Measurements from ENCODE around the gene NUDT4. TPM values are rescaled to one million over a fixed set of nuclear protein-coding genes. Genes with fewer than 3 reads are reported as not detected.

The NUDT4 gene
- total RNA-seq, 1 donor from 2014 or later = 41.0 TPM

GRCh38 chr12:93402333-93403311, 24.9 kb downstream of the NUDT4 start:
- H3K9me3 Mint-ChIP-seq = no peaks in the 10 kb centered on the region
- H3K36me3 Mint-ChIP-seq = peaks cover 18% of the 10 kb centered on the region
- no peak overlapping the region for H3K4me3 Mint-ChIP-seq
- DNase-seq (ENCODE audit: low spot score in 2 of 2, unreplicated experiment in 2 of 2) = no peak
- H3K27ac Mint-ChIP-seq = no peak overlapping the region
- peaks cover 2% of the 10 kb centered on the region for H3K4me1 Mint-ChIP-seq
- no peaks in the 10 kb centered on the region for H3K27me3 Mint-ChIP-seq (ENCODE audit: low read depth)
- no peak for TF ChIP-seq CTCF (IDR thresholded peaks at IDR 0.05; ENCODE audit: unreplicated experiment)

DNA sequence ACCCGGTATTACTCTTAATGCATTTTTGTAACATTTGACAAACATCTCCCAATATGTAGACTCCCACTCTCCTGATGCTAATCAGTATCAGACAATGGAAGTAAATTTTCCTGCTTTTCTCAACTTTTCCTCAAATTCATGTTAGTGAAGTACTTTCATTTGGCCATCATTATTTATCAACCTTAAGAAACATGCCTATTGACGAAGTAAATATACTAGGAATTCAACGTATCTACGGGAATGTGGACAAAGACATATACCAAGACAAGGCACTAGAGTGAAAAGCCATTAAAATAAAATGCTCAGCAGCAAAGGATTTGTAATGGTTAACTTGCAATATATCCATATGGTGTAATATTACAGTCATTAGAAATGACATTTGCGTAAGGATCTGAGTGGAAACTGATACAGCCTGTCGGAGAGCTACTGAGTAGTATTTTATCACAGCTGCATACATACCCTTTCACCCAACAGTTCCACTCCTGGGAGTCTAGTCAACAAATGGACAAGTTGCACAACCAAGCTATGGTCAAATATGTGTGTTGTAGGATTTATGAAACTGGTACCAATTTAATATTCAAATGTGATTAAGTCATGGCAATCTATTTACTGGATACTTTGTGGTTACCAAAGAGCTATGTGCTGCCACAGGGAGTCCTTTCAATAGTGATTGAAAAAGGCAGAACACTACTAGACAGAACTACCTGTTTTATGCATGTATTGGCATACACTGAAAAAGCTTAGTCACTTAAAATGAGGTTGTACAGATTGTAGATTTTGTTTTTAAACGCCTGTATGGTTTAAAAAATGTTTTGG, 26.5 kb downstream of the NUDT4 start:
- no peak overlapping the region for H3K4me3 Mint-ChIP-seq
- TF ChIP-seq CTCF (IDR thresholded peaks at IDR 0.05; ENCODE audit: unreplicated experiment) = no peak
- H3K27ac Mint-ChIP-seq = peak overlapping the region; percentile 19
- no peak for DNase-seq (ENCODE audit: low spot score in 2 of 2, unreplicated experiment in 2 of 2)
- peaks cover 15% of the 10 kb centered on the region for H3K36me3 Mint-ChIP-seq
- no peaks in the 10 kb centered on the region for H3K9me3 Mint-ChIP-seq
- peaks cover 8% of the 10 kb centered on the region for H3K4me1 Mint-ChIP-seq
- H3K27me3 Mint-ChIP-seq (ENCODE audit: low read depth) = no peaks in the 10 kb centered on the region

DNA sequence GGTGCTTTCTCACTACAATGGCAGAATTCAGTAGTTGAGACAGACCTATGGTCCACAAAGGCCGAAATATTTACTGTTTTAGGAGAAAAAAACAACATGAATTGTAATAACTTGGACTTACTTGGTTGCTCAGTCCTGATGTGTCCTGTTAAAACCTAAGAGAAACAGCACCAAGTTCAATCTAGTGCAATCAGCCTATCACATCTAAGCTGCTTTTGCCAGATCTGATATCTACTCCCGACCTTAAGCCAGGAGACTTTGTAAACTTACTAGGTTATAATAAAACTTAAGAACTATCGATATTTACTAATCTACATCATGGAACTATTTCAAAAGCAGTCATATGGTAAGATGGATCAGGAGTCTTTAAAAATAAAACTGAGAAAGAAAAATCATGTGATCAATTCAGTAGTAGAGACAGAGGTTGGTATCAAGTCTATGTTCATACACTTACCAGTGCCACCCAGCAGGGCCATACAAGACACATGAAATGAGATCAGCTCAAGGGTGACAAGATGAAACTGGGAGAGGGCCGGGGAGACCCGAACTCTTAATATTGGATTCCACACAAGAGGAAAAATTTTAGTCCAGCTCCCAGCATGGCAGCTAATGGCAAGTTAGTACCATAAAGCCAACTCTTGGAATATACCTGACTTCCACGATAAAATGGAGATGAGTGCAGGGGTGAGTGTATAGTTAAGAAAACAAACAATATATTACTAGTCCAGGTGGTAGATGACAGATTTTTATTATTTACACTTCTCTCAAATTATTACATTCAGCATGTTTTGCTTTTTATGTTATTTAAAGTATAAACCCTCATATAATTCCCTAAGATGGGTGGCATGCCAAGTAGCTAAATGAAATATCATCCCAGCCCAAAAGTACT, 27.5 kb downstream of the NUDT4 start:
- TF ChIP-seq CTCF (IDR thresholded peaks at IDR 0.05; ENCODE audit: unreplicated experiment) = no peak
- peaks cover 15% of the 10 kb centered on the region for H3K36me3 Mint-ChIP-seq
- H3K27me3 Mint-ChIP-seq (ENCODE audit: low read depth) = no peaks in the 10 kb centered on the region
- no peak for DNase-seq (ENCODE audit: low spot score in 2 of 2, unreplicated experiment in 2 of 2)
- H3K4me1 Mint-ChIP-seq = peaks cover 8% of the 10 kb centered on the region
- H3K9me3 Mint-ChIP-seq = no peaks in the 10 kb centered on the region
- peak overlapping the region; percentile 8 for H3K27ac Mint-ChIP-seq
- H3K4me3 Mint-ChIP-seq = no peak overlapping the region

DNA sequence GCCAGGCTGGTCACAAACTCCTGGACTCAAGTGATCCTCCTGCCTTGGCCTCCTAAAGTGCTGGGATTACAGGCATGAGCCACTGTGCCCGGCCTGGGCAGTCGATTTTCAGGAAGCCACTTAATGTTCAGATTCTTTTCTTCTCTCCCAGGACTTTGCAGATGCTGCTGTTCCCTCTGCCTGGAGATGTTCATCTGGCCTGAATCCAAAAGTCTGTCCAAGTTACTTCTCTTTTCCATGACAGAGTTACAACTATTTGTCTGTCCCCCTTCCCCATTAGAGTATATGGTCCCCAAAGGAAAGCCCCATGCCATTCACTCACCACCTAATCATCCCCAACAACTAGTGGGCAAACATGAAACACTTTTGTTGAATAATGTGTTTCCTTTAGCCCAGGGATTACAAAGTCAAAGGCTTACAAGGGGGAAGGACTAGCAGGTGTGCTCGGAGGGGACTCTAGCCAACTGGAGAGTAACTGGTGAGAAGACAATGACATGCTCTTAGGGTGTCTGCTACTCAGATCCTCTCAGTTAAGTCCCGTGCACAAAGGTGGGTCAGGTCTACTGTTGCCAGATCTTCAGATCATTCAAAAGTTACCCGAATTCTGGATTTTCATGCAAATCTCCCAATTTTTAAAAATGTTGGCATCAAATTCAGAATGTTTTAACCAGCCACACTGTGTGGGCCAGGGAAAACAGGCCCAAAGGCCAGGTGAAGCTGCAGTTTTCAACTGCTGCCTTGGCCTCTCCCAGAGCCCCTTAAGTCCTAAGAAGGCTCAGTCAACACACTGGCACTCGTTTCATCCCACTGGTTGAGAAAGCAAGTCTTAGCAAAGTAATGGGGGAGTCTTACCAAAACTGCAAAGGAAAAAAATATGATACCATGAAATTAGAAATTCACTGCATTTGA, 29.6 kb downstream of the NUDT4 start:
- DNase-seq (ENCODE audit: low spot score in 2 of 2, unreplicated experiment in 2 of 2) = no peak
- H3K9me3 Mint-ChIP-seq = peaks cover 3% of the 10 kb centered on the region
- H3K36me3 Mint-ChIP-seq = peaks cover 18% of the 10 kb centered on the region
- no peak overlapping the region for H3K4me3 Mint-ChIP-seq
- no peak for TF ChIP-seq CTCF (IDR thresholded peaks at IDR 0.05; ENCODE audit: unreplicated experiment)
- H3K27ac Mint-ChIP-seq = peak overlapping the region; percentile 33
- peaks cover 16% of the 10 kb centered on the region for H3K4me1 Mint-ChIP-seq
- H3K27me3 Mint-ChIP-seq (ENCODE audit: low read depth) = no peaks in the 10 kb centered on the region
